Lower lobe of right lung (tissue), 2 donors: ENCODE measurements around the gene TMEM131. TPM values are rescaled to one million over a fixed set of nuclear protein-coding genes. Genes with fewer than 3 reads are reported as not detected.

Source experiments
- ATAC-seq, 2 donors: fragments of 200-7000 bp; cut with Tn5 transposase; one replicate each; pipeline ENCODE4 v1.9.1; 2020 to 2022; ENCODE audit warnings: mild to moderate bottlenecking in 2 of 2, moderate library complexity in 2 of 2
- DNase-seq: peaks from one replicate; pipeline ENCODE4 v3.0.0-alpha.2; 2020
- H3K27ac ChIP-seq: fragments of 200-600 bp; one replicate; pipeline ENCODE4 v1.8.0; 2022
- H3K27me3 ChIP-seq: fragments of 200-600 bp; one replicate; pipeline ENCODE4 v1.8.0; 2022; ENCODE audit warnings: low read depth
- H3K36me3 ChIP-seq: fragments of 200-600 bp; one replicate; pipeline ENCODE4 v1.8.0; 2022; ENCODE audit warnings: mild to moderate bottlenecking
- H3K4me1 ChIP-seq: fragments of 200-600 bp; one replicate; pipeline ENCODE4 v1.8.0; 2022
- H3K4me3 ChIP-seq: fragments of 200-600 bp; one replicate; pipeline ENCODE4 v1.8.0; 2022; ENCODE audit warnings: mild to moderate bottlenecking
- H3K9me3 ChIP-seq: fragments of 200-600 bp; one replicate; pipeline ENCODE4 v1.8.0; 2022
- intact Hi-C: fragments of 100-400 bp; cut with DNase I; formaldehyde crosslinking; loops from one replicate; pipeline ENCODE4 v1.11.0; 2022
- total RNA-seq: library from RNA; stranded (reverse); fragmentation: NEBNext Ultra II Directional; extraction: Animal tissue kit (Norgen Biotek cat#: 25700); gene quantifications from one replicate; pipeline ENCODE4 v1.2.1, GENCODE V29; 2021
- TF ChIP-seq, protein P1 (sequence below): fragments of 200-600 bp; IDR thresholded peaks from one replicate; pipeline ENCODE4 v1.8.0; 2022; ENCODE audit warnings: antibody characterized with exemption, mild to moderate bottlenecking
- donor health status: DM: no; HTN: yes; CAD: no; lungs with severe emphysema.

The TMEM131 gene
- total RNA-seq, 1 donor from 2014 or later = 42.2 TPM

DNA sequence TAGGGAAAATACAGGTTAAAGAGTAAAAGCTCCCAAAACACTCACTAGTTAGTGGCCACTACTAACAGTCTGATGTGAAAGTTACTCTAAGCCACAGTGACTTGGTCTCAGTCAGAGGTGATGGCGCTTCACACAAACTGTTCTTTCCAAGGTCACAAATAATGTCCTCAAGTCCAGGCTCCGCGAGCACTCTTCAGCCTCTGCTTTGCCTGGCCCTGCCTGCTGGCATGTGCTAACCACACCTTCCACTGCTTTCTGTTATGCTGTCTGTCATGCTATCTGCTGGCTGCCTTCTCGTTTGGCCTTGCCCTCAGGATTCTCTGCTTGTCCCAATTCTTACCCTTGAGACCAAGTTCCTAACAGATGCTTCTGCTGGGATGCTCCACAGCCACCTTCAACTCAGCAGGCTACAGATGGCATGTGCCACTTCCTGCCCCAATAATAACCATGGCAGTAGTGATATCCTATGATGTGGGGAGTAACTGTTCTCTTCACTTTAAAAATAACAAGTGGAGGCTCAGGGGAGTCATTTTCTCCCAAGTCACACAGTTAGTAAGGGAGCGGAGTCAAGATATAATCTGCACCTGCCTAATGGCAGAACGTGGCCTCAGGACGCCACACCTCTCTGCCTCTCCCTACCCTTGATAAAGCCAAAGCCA is 206.6 kb downstream of the TMEM131 start:
- DNase-seq (no peak), ATAC-seq (no peak)
- no peak overlapping the region for H3K4me3 ChIP-seq
- H3K9me3 ChIP-seq = no peaks in the 10 kb centered on the region
- H3K4me1 ChIP-seq = no peaks in the 10 kb centered on the region
- TF ChIP-seq, protein P1, sequence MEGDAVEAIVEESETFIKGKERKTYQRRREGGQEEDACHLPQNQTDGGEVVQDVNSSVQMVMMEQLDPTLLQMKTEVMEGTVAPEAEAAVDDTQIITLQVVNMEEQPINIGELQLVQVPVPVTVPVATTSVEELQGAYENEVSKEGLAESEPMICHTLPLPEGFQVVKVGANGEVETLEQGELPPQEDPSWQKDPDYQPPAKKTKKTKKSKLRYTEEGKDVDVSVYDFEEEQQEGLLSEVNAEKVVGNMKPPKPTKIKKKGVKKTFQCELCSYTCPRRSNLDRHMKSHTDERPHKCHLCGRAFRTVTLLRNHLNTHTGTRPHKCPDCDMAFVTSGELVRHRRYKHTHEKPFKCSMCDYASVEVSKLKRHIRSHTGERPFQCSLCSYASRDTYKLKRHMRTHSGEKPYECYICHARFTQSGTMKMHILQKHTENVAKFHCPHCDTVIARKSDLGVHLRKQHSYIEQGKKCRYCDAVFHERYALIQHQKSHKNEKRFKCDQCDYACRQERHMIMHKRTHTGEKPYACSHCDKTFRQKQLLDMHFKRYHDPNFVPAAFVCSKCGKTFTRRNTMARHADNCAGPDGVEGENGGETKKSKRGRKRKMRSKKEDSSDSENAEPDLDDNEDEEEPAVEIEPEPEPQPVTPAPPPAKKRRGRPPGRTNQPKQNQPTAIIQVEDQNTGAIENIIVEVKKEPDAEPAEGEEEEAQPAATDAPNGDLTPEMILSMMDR = no peak
- H3K27ac ChIP-seq = no peak overlapping the region
- no peaks in the 10 kb centered on the region for H3K27me3 ChIP-seq
- intact Hi-C loops = no loop called here
- H3K36me3 ChIP-seq = peaks cover 66% of the 10 kb centered on the region

DNA sequence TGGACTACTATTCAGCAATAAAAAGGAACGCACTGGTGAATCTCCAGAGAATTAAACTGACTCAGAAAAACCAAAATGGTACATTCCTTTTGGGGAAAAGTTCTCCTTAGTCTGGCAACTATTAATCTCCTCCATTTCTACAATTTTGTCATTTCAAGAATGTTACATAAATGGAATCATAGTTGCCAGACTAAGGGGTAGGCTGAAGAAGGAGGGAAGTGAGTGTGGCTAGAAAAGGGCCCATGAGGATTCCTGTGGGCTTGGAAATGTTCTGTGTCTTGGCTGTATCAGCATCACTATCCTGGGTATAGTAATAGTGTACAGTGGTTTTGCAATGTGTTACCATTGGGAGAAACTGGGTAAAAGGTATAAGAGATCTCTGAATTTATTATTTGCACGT is 209.9 kb downstream of the TMEM131 start:
- DNase-seq = no peak
- peaks cover 37% of the 10 kb centered on the region for H3K36me3 ChIP-seq
- TF ChIP-seq, protein P1 = no peak
- ATAC-seq = no peak
- H3K27ac ChIP-seq = no peak overlapping the region
- no peak overlapping the region for H3K4me3 ChIP-seq
- H3K4me1 ChIP-seq = no peaks in the 10 kb centered on the region
- no peaks in the 10 kb centered on the region for H3K27me3 ChIP-seq
- intact Hi-C loops = no loop called here
- H3K9me3 ChIP-seq = no peaks in the 10 kb centered on the region

DNA sequence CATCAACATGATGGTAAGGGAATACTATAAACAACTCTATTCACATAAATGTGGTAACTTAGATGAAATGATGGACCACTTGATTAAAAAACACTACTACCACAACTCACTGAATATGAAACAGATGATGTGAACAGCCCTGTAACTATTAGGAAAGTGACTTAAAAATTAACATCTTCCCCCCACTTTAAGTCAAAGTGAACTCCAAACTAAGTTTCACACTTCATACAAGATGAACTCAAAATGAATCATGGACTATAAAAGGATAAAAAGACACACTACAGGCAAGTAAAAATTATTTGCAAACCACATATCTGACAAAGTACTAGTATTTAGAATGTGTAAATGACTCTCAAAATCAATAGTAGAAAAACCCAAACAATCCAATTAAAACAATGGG is 210.8 kb downstream of the TMEM131 start:
- TF ChIP-seq, protein P1 = no peak
- no peaks in the 10 kb centered on the region for H3K9me3 ChIP-seq
- DNase-seq (no peak), ATAC-seq (no peak)
- no peak overlapping the region for H3K4me3 ChIP-seq
- H3K27ac ChIP-seq = no peak overlapping the region
- H3K27me3 ChIP-seq = no peaks in the 10 kb centered on the region
- H3K4me1 ChIP-seq = no peaks in the 10 kb centered on the region
- peaks cover 30% of the 10 kb centered on the region for H3K36me3 ChIP-seq
- intact Hi-C loops = no loop called here

DNA sequence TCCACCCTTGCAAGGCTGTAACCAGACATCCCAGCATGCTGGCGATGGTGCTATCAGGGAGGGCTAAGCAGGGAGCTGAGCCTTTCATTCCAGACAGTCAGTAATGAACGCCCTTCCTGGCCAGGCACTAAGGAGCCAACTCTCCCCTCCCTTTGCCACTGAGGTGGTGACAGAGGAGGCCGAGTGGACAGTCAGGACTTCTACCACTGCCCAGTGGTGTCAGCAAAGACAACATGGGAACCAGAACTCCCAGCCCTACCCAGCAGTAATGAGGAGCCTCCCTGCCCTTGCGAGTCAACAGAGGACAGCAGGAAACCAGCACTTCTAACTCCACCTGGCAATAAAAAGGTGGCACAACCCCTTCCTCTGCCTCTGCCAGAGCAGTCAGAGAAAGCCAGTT is 213.8 kb downstream of the TMEM131 start:
- DNase-seq (no peak), ATAC-seq (no peak)
- no peaks in the 10 kb centered on the region for H3K27me3 ChIP-seq
- TF ChIP-seq, protein P1 = no peak
- H3K27ac ChIP-seq = no peak overlapping the region
- intact Hi-C loops = no loop called here
- no peaks in the 10 kb centered on the region for H3K9me3 ChIP-seq
- peaks cover 14% of the 10 kb centered on the region for H3K36me3 ChIP-seq
- no peak overlapping the region for H3K4me3 ChIP-seq
- H3K4me1 ChIP-seq = no peaks in the 10 kb centered on the region

DNA sequence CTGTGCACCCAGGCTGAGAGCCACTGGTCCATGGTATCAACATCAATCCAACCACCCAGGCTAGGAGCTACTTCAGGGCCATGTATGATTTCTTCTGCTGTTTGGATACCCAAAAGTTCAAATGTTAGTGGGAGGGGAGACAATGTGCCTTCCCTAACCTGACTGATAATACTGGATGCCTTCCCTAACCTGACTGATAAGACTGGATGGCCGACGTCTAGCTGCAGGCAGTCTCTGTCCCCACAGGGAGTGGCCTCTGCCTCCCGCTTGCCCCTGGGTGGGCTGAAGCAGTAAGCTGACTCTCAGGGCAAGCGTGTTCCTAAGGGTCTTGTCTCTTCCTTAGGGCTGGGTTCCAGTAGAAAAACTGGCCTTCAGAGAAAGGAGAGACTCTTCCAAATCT is 216.6 kb downstream of the TMEM131 start:
- Histone ChIP-seq H3K27me3 (no peaks in the 10 kb centered on the region), H3K4me3 (no peak overlapping the region), H3K27ac (no peak overlapping the region), H3K9me3 (no peaks in the 10 kb centered on the region), H3K4me1 (no peaks in the 10 kb centered on the region), H3K36me3 (peaks cover 32% of the 10 kb centered on the region)
- ATAC-seq = no peak
- TF ChIP-seq, protein P1 = no peak
- DNase-seq = no peak
- intact Hi-C loops = no loop called here
